DMS53 treated with DMSO at 0.1 percent for 48 hours (cell line): ENCODE results near the gene VAC14.
"Not testable (repeated sequence)": the region's sequence is repeated elsewhere in the genome, so short reads cannot be mapped to it uniquely, and the experiment has no call there.

Source experiments
- DNase-seq: peaks from one replicate; lab custom pipeline; 2025; ENCODE audit not compliant: unreplicated experiment; lab: John Stamatoyannopoulos, UW

VAC14 gene

DNA sequence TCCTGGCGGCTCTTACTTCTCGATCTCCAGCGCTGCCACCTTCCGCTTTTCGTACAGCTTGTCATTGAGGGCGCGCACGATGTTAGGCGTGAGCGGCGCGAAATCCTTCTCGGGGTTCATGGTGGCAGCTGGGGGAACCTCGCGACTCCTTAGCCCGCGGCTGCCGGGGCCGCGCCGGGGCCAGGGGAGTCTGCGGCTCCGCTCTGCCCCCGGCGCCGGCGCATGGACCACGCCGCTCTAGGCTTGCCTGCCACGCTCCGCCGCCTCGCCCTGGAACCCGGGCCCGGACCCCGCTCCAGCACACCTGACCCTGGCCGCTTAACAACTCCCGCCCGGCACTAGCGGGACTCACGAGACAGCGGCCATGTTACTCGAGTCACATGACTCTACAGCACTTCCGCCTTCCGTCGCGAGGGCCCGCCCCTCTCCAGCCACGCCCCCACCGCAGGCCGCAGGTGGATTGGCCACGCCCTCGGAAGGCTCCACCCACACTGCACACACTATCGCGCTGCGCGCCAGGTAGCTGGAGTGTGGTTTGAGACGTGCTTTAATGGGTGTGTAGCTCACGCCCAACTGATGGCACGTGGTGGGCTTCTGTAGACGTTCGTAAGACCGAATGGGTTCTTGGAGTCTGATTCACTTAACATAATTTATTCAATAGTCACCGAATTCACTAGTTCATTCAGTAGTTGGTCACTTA is at the start of gene VAC14:
Gene VAC14, minus strand, starts transcription at position 378 of the 700 bp plus-strand sequence. Its CDS starts 258 bp downstream, at position 120.
- DNase-seq: peak; percentile 77

DNA sequence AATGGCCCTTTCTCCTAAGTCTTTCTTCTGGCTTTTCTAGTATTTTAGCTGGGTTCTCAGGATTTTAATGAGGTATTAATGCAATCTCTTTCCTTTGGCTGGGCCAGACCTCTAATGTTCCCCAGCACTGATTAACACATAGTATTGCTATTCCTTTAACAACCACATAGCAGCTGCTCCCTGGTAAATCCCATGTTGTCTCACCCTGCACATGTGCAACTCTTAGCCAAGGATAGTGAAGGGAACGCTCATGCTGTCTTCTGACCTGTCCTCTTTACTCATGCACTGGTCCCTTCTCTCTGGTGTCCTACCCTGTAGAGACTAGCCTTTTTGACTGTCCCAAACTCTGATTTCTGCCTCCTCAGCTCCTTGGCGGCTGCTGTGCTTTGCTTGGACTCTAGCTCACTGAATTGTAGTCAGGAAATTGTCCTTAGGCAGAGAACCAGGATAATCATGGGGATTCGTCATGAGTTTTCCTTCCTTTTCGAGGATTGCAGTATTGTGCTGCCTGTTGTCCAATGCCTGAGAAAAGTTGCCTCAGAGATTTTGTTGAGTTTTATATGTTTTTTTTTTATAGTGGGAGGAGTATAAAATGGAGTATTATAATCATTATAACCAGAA is 22.6 kb upstream of the VAC14 start:
- not testable (repeated sequence) for DNase-seq

DNA sequence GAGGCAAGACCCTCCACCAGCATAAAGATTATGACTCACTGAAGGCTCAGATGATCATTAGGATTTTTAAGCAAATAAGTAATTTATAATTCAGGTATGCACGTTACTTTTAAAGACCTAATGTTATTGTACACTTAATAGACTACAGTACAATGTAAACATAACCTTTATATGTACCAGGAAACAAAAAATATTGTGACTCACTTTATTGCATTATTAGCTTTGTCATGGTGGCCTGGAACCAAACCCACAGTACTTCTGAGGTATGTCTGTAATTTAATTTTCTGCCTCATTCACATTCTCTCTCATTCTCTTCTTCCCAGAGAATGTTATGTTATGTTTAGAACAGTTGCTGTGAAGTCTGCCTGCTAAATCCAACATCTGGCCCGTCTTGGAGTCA is 21.8 kb upstream of the VAC14 start:
- DNase-seq: not testable (repeated sequence)

DNA sequence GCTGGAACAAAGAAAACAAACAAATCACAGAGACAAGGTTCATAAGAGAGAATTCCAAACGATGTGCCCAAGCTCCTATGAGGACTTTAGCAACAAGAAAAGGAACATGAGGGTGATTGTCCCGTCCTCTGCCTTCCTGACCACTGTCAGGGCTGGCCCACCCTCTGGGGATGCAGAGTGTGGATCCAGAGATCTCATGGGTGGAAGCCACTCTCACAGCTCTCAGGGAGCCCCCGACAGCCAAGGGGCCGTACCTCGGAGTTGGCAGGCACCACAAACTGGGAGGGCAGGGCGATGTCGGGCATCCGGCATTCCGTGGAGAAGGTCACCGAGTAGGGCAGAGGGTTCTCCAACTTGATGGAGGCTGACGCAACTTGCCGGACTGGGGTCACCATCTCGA is 17.1 kb upstream of the VAC14 start:
- DNase-seq: not testable (repeated sequence)

DNA sequence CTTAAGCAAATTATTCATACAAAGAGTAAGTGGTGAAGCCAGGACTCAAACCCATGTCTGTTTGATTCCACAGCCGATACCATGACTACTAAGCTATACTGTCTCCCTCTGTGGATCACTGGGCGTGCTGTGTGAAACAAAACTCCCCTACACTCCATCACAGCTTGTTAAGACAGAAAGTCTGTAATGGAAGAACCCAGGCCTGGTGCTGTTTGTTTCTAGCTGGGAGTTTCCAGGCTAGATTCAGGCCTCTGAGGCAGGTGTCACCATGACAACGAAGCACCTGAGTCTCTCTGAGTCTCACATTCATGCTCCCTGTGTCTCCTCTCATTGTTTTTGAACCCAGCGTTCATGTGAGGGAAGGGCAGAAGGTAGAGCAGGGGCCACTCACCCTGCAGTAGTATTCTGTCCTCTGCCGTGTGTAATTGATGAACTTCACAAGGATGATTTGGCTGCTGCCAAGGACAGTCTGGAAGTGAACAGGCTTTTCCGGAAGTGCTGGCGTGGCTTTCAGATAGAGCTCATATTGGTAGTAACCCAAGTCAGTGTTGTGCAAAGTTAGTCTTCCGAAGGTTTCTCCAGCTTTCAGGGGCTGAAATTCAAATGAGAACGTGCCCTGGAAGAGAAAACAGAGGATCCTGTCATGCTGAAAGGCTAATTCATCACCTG is 8.6 kb upstream of the VAC14 start:
- no peak for DNase-seq

DNA sequence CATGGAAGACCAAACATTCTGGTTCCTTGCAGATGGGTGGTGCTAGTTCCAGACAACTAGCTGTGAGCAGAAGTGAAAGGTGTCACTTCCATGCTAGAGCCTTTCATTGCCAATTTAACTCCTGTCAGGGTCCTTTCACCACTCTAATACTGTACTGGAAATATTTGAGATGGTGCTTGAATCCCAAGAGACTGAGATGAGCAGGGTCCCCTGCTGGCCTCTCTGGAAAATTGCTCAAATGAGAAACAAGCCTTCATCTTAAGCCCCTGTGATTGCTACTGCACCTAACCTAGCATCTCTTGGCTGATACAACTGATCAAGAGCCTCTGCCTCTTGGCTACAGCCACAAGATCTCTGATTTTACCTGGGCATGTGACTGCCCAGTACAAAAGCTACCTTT is 7.4 kb upstream of the VAC14 start:
- no peak for DNase-seq

DNA sequence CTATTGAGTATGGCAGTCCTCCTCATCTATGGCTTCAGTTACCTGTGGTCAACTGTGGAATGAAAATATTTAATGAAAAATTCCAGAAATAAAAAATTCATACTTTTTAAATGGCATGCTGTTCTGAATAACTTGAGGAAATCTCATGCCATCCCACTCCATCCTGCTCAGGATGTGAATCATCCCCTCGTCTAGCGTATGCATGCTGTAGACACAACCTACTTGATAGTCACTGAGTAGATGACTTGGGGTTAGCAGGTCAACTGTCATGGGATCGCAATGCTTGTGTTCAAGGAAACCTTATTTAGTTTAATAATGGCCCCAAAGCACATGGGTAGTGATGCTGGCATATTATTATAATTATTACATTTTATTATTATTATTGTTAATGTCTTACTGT is 4.8 kb upstream of the VAC14 start:
- no peak for DNase-seq

DNA sequence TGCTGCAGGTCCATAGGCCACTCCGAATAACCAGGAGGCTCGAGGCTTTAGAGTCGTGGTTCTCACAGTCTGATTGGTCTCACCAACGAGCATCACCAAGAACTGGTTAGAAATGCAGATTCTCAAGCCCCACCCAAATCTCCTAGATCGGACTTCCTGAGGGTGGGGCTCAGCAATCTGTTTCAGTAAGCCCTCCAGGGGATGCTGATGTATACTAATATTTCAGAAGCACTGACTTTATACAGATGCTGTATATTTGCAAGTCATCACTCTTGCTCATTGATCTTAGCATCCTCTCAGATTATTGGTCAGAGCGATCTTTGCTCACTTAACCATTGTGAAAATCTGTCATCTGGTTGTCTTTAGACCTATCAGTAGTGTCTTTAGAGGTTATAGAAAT is 4.4 kb upstream of the VAC14 start:
- no peak for DNase-seq

DNA sequence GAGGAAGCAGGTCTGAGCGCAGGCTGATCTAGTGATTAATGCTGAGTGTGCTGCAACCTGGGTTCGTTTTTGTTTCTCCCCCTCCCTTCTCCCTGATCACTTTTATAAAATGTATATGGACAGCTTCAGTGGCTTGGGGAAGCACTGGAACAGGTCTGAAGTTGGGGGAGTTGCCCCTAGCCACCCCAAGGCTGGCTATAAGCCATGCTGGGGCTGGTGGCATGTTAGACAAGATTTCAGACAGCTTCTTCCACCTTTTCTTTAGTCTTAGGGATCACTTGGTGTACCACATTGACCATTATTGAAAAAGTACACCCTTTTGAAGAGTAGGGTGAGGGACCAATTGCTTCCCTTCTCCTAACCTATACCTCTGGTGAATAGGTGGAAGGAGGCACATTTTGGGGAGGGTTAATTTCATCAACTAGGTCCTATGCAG is 3.8 kb upstream of the VAC14 start:
- no peak for DNase-seq

DNA sequence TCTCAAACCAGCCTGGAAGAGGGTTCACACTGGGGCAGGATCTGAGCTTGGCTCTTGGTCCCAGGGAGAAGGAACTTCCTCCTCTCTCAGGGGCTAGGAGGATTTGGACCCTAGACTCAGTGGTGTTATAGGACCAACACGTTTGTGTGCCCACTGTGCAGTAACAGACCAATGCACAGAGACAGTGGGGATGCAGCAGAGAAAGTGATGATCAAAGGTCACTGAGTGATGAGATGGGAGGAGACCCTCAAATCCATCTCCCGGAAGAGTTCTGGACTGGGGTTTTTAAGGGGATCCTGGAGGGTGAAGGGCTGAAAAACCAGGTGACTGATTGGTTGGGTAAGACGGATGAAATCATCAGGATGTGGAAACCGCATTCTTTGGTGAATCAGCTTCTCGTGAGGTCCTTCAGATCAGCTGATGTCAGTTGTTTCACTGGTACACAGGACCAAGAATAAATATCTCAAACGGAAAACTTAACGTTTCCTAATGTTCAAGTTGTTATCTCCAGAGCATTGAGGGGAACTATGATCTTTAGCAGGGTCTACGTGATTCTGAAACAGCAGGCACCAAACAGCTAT is 3.3 kb upstream of the VAC14 start:
- DNase-seq: no peak

DNA sequence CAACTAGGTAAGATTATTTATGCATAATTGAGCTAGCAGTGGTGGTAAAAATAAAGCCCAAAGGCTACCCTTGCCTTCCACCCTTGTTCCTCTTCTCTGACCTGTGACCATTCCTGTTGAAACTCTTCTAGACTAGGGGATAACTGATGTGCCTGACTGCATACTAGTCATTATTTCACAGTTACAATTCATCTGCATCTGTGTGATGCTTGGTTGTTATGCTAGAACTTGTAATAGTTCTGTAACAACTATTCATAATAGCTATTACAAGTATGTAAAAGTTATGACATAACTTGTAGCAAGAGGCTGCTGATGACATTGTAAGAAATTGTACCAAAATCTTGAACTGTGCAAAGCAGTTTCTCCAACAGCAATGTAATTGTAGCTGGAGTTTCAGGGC is 2.4 kb upstream of the VAC14 start:
- DNase-seq: no peak

DNA sequence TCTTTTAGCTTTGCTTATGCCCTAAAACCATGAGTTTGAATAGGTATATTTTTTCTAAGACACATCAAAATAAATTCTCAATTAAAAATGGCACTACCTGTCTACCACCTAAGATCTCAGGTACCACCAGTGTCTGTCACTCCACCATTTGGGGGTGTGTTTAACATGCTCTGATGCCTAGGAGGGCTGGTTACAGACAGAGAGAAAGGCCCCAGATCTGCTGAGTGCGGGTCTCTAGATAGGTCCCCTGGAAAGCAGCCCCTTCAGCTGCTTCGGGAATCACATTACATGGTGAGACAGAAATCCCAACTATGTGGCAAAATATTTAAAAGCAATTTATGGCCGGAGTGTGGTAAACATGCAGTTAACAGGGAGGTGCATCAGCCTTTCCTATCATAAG is 653 bp upstream of the VAC14 start:
- DNase-seq: no peak

DNA sequence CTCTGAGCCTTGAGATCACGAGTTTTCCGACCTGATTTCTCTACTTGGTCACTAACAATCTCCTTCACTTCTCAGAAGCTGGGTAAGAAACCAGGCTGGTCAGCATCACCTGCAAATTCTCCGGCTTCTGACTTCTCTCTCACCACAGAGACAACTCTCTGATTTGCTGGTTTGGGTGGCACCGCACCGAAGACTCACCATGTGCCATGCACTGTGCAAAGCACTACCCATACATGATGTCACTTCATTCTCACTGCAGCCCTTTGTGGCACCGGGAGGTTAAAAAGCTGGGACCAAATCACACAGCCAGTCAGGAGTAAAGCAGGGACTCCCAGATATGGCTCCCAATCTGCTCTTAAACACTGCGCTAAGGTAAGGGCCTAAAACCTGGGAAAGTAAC is 647 bp downstream of the VAC14 start:
- DNase-seq: no peak

DNA sequence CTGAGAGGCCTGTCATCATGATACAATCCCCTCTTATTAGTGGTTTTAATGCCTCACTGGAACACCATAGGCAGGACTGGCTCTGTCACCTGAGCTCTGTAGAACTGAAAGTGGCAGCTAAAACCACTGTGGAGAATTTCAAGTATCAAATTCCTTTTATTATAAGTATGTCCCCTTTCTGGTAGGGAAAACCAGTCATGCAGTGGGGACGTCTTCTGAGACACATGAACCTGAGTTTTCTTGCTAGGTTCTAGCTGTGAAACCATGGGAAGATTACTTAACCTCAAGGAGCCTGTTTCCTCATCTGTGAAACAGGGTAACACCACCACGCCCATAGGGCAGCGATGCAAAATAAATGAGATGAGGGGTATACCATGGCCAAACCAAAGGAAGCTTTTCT is 4.7 kb downstream of the VAC14 start:
- no peak for DNase-seq

DNA sequence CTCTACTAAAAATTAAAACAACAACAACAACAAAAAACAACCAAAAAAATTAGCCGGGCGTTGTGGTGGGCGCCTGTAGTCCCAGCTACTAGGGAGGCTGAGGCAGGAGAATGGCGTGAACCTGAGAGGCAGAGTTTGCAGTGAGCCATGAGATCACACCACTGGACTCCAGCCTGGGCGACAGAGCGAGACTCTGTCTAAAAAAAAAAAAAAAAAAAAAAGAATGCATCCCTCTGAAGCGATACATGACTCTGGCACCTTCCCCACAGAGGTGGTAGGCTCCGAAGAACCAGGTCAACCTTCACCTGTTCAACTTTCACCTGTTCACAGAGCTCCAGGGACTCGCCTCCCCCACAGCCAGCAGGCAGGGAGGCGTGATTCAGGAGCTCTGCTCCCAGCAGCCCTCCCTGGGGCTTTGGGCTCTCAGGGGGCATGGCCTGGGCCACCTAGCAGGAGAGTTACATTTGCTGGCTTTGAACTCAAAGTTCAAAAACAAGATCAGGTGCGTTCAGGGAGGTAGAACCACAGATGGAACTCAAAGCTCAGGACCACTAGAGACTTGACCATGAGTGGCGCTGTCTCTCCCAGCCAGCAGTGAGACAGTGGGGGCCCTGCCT is 5.6 kb downstream of the VAC14 start:
- DNase-seq: no peak

DNA sequence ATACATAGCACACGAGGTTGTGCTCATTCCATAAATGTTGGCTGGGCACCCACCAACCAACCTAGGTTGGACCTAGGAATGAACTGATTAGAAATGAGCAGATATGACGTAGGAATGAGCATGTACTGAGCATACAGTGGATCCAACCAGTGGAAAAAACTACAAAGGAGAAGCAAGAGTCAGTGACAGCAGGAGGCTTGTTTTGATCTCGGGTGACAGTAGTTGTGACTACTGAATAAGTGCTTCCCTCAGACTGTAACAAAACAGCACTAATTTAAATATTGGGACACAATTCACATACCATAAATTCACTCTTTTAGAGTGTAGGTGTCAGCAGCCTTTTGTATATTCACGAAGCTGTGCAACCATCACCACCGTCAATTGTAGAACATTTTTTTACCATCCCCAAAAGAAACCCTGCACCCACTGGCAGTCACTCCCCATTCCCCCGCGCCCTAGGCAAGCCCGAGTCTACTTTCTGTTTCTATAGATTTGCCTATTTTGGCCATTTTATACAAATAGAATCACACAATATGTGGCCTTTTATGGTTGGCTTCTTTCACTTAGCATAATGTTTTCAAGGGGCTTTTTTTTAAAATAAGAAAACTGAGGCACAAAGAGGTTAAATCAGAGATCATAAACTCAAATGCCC is 7.0 kb downstream of the VAC14 start:
- no peak for DNase-seq

DNA sequence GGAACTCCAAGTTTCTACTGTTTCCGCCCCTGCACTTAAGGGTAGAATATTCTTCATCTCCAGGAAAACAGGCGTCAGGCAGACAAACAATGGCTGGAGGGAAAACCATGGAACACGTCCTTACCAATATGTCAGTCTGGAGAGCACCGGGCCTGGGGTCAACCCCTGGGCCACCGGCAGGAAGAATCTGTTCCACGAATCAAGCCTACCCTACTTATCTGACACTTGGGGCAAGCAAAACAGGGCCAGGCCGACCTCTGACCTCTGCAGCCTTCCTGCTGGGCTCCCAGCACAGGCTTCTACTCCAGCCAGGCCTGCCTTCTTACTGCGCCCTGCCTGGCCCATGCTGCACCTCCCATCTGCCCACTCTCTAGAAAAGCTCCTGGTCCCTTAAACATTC is 10.1 kb downstream of the VAC14 start:
- no peak for DNase-seq

DNA sequence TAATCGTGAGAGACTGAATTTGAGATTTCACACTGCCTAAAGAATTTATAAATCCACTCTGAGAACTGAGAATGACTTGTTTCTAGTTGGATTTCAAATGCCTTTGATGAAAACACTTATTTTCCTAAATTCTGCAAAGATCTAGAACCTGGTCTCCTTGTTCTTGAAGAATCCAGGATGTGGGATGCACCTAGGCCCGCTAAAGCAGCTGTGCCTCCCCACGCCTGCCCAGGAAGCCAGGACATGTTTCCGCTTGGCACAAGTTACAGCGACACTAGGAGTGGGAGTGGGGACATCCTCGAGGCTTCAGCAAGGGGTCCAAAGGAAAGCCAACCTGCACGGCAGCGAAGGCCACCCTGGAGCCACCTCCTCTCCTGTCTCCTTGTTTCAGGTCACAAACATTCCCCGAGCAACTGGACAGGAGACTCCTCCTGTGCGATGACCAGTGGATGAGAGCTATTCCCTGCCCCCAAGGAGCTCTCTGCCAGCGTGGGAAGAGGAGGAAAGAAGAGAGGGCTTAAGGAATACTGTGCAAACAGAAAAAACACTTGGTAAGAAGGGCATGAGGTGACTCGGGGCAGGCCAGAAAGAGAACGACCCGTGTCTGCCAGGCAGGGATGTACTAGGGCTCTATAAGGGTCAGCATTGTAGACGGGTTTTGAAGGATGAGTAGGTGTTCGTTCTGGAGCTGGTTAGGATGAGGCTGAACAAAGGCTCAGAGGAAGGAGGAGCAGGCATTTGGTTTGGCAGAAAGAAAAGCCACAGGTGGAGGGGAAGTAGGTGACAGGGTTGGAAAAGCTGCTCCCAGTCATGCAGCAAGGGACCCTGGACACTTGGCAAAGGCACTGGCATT is 11.1 kb downstream of the VAC14 start:
- DNase-seq: no peak

DNA sequence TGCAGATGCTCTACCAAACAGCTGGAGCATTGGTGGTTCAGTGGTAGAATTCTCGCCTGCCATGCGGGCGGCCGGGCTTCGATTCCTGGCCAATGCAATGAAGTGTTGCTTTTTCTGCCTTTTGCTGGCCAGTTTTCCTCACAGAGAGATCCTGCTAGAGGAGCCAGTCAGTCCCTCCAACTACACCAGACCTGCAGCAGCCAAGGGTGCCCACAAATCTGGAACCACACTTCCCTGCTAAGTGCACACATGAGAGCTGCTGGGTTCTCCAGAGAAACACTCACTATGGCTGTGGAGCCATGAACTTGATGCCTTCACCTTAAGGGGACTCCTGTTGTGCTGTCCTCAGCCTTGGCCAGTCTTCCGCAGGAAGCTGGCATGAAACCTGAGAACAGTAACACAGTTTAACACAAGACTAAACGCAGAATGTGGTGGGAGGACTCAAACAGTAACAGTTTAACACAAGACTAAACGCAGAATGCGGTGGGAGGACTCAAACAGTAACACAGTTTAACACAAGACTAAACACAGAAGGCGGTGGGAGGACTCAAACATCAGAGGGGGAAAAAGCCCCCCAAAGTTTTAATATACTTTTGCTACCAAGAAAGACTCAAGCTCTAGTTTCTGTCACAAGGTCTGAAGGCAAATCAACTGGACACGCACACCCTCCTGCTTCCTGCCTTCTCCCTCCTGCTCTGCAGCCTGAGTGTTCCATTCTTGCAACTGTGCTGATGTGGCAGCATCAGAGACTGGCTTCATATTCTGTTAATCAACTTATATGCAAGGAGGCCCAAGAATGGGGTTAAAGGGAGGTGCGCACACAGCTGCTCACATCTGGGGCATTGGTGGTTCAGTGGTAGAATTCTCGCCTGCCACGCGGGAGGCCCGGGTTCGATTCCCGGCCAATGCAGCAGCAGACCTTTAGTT is 12.0 kb downstream of the VAC14 start:
- DNase-seq: no peak
